HEK293T (cell line): ENCODE measurements around the gene TLX1.

Experiments used
- ARNT ChIP-seq: fragments of 450-650 bp; IDR thresholded peaks from 2 replicates; pipeline ENCODE4 v1.6.1; 2017; ENCODE audit warnings: mild to moderate bottlenecking
- BHLHE40 ChIP-seq: fragments of 450-650 bp; IDR thresholded peaks from 2 replicates; pipeline ENCODE4 v1.6.1; 2016; ENCODE audit warnings: mild to moderate bottlenecking, moderate library complexity, borderline replicate concordance
- CTBP1 ChIP-seq: fragments of 450-650 bp; IDR thresholded peaks from 2 replicates; pipeline ENCODE4 v1.6.1; 2016; ENCODE audit warnings: borderline replicate concordance
- ELF4 ChIP-seq: fragments of 450-650 bp; IDR thresholded peaks from 2 replicates; pipeline ENCODE4 v1.6.1; 2017; ENCODE audit warnings: antibody characterized with exemption
- FOXK2 ChIP-seq: fragments of 450-650 bp; IDR thresholded peaks from 2 replicates; pipeline ENCODE4 v1.6.1; 2016; ENCODE audit warnings: mild to moderate bottlenecking
- FOXM1 ChIP-seq: fragments of 450-650 bp; IDR thresholded peaks from 2 replicates; pipeline ENCODE4 v1.6.1; 2017; ENCODE audit warnings: mild to moderate bottlenecking, borderline replicate concordance
- HDGF ChIP-seq: fragments of 450-650 bp; IDR thresholded peaks from 2 replicates; pipeline ENCODE4 v1.6.1; 2017; ENCODE audit warnings: antibody characterized with exemption, borderline replicate concordance
- L3MBTL2 ChIP-seq: fragments of 450-650 bp; conservative IDR thresholded peaks from 2 replicates; pipeline ENCODE4 v1.6.1; 2016; ENCODE audit warnings: mild to moderate bottlenecking
- LEF1 ChIP-seq: fragments of 450-650 bp; IDR thresholded peaks from 2 replicates; pipeline ENCODE4 v1.6.1; 2017; ENCODE audit warnings: mild to moderate bottlenecking, borderline replicate concordance
- NFRKB ChIP-seq: fragments of 450-650 bp; IDR thresholded peaks from 2 replicates; pipeline ENCODE4 v1.6.1; 2016; ENCODE audit warnings: mild to moderate bottlenecking, moderate library complexity
- SP1 ChIP-seq: fragments of 450-650 bp; IDR thresholded peaks from 2 replicates; pipeline ENCODE4 v1.6.1; 2017
- SUZ12 ChIP-seq: fragments of 450-650 bp; IDR thresholded peaks from 2 replicates; pipeline ENCODE4 v1.6.1; 2016; ENCODE audit warnings: mild to moderate bottlenecking
- TARDBP ChIP-seq: fragments of 450-650 bp; IDR thresholded peaks from 2 replicates; pipeline ENCODE4 v1.6.1; 2016
- ZNF384 ChIP-seq: fragments of 450-650 bp; IDR thresholded peaks from 2 replicates; pipeline ENCODE4 v1.6.1; 2016

DNA sequence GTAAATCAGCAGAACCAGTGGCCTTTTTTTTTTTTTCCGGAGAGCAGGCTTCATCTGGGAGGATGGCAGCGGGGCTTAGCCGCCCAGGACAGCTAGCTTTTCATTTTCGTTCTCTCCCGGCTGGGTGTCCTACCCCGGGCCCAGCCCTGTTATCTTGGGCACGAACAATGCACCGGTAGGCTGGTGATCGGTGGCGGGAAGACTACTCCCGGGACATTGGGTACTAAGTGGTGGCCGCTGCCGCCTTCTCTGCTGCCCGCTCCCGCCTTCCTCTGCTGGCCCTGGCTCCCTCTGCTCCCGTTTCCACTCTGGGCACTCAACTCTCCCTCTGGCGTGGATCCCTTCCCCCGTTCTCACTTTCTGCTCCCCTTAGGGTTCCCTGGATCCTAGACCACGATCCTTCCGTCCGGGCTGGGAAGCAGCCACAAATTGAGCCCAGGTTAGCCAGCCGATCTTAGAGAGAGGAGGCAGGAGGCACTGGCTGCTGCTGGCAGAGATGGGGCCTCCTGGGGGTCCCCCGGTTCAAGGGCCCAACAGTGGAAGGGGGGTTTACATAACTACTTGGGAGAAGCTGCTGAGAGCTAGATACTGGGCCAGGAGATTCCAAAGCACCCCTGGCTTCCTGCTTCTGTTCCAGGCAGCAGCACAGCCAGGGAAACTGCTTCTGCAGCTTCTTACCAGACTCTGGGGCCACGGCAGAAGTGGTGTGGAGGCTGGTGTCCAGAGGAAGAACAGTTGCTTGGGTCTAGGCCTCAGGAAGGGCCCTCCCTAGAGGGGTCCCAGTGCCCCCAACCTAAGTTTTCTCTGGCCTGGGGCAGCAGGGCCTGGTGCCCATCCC is 1.8 kb downstream of the TLX1 start:
- TF ChIP-seq ZNF384 (no peak), FOXK2 (no peak), ARNT (no peak), FOXM1 (no peak), SP1 (no peak), SUZ12 (no peak), L3MBTL2 (no peak), HDGF (no peak), CTBP1 (no peak), TARDBP (no peak), ELF4 (no peak), NFRKB (no peak), BHLHE40 (no peak), LEF1 (no peak)
